ENCODE measurements around the gene FAM227B. TPM values are rescaled to one million over a fixed set of nuclear protein-coding genes. Genes with fewer than 3 reads are reported as not detected.

The FAM227B gene
- total RNA-seq, 2 donors from 2014 or later = 2.1 to 3.8 TPM

DNA sequence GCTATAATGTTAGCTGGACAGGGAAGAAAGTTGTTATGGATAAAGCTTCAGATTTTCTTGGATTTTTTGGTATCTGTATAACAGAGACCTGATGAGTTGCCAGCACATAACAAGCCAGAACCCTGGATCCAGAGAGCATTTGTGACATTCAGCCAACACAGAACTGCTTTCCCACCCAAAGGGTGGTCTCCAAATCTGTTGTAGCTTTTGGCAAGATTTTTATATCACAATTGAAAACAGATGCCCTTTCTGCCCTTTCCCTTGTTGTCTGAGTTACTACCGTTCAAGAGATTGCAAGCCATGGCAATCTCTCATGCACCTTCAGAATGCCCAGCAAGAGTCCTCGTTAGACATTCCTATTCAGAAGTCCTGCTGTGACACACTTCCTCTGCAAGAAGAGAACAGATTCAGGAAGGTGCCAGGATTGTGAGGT, 305.2 kb downstream of the FAM227B start:
- Mint-ChIP-seq H3K36me3 (ENCODE audit: low read depth) (peaks cover 59% of the 10 kb centered on the region), H3K9me3 (no peaks in the 10 kb centered on the region), H3K27ac (no peak overlapping the region), H3K27me3 (no peaks in the 10 kb centered on the region), H3K4me3 (no peak overlapping the region), H3K4me1 (no peaks in the 10 kb centered on the region)
- no peak for ATAC-seq (replicated peaks)

DNA sequence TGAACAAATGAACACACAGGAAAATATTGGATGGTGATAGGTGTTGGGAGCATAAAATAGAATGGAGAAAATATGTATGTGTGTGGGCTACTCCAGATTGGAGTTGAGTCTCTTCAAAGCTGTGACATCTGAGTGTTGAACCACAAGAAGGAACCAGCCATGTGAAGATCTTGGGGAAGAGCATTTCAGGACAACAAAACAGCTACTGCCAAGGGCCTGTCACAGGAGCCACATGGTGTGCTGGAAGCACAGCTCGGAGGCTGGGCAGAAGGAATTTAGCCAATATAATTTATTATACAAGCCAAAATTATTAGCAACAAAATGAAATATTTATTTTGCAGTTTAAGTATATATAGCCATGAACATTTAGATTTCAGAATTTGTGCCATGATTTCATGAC, 305.9 kb downstream of the FAM227B start:
- no peak for ATAC-seq (replicated peaks)
- Mint-ChIP-seq H3K4me1 (no peaks in the 10 kb centered on the region), H3K27me3 (no peaks in the 10 kb centered on the region), H3K9me3 (no peaks in the 10 kb centered on the region), H3K27ac (no peak overlapping the region), H3K36me3 (ENCODE audit: low read depth) (peaks cover 58% of the 10 kb centered on the region), H3K4me3 (no peak overlapping the region)

DNA sequence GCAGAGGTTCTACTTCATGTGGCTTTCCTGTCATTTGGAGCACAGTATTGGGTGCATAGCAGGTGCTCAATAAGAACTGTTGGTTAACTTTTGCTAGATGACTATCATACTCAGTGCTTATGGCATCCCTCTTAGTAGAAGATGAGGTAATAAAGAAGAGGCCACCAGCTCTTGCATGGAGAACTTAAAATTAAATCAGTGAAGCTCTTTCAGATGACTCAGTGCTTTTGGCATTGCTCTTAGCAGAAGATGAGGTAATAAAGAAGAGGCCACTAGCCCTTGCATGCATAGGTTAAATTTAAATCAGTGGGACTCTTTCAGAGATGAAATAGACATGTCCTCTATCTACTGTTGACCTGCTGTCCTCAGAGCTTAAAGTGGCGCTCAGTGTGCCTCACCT, 307.0 kb downstream of the FAM227B start:
- Mint-ChIP-seq H3K36me3 (ENCODE audit: low read depth) (peaks cover 53% of the 10 kb centered on the region), H3K4me3 (no peak overlapping the region), H3K27me3 (no peaks in the 10 kb centered on the region), H3K4me1 (no peaks in the 10 kb centered on the region), H3K9me3 (no peaks in the 10 kb centered on the region), H3K27ac (no peak overlapping the region)
- ATAC-seq (replicated peaks) = peak; percentile 34

DNA sequence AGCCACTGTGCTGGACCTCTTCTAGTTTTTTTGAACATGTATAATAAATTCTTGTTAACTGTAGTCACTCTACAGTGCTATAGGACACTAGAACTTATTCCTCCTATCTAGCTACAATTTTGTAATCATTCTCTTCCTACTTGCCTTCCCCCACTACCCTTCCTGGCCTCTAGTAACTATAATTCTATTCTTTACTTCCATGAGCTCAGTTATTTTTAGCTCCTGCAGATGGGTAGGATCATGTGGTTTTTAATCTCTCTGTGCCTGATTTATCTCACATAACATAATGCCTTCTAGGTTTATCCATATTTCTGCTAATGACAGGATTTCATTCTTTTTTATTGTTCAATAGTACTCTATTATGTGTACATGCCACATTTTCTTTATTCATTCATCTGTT, 310.7 kb downstream of the FAM227B start:
- Mint-ChIP-seq H3K4me3 (no peak overlapping the region), H3K27me3 (no peaks in the 10 kb centered on the region), H3K4me1 (no peaks in the 10 kb centered on the region), H3K36me3 (ENCODE audit: low read depth) (peaks cover 66% of the 10 kb centered on the region), H3K9me3 (no peaks in the 10 kb centered on the region), H3K27ac (peak overlapping the region; percentile 7)
- no peak for ATAC-seq (replicated peaks)

DNA sequence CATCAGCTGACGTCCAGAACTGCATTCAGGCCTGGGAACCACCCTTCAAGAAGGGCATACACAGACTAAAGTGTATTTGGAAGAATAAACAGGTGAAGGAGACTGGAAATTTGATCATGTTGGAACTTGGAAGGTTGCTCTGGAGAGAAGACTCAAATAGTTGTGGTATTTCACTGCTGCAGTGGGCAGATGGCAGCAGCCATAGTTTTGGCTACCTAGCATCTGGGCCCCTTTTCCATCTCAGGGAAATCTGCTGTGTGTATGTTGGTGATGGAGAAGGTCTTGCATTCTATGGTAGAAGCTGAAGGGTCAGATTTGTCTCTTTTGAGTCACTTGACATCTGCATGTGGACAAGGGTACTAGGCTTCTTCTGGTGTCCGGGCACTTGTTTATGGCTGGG, 311.9 kb downstream of the FAM227B start:
- ATAC-seq (replicated peaks) = no peak
- no peaks in the 10 kb centered on the region for H3K4me1 Mint-ChIP-seq
- H3K27ac Mint-ChIP-seq = no peak overlapping the region
- H3K4me3 Mint-ChIP-seq = no peak overlapping the region
- H3K36me3 Mint-ChIP-seq (ENCODE audit: low read depth) = peaks cover 68% of the 10 kb centered on the region
- no peaks in the 10 kb centered on the region for H3K9me3 Mint-ChIP-seq
- no peaks in the 10 kb centered on the region for H3K27me3 Mint-ChIP-seq

DNA sequence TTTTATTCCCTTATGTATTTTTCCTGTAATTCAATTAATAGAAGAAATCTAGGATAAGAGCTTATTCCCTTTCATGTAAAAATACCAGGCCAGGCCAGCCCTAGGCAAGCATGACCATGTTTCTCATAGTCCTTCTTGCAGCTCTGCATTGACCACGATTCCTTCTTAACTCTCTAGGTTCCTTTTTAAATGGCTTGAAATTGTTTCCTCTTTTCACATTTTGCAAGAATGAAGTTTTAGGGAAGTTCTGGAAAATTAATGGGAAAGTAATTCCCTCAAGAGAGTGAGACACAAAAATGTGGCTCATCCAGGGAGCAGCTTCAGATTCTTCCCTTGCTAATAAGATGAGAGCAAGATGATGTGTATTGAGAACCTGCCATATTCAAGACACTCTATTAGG, 314.1 kb downstream of the FAM227B start:
- H3K4me1 Mint-ChIP-seq = no peaks in the 10 kb centered on the region
- no peak overlapping the region for H3K27ac Mint-ChIP-seq
- ATAC-seq (replicated peaks) = no peak
- no peaks in the 10 kb centered on the region for H3K27me3 Mint-ChIP-seq
- no peak overlapping the region for H3K4me3 Mint-ChIP-seq
- H3K9me3 Mint-ChIP-seq = no peaks in the 10 kb centered on the region
- peaks cover 72% of the 10 kb centered on the region for H3K36me3 Mint-ChIP-seq (ENCODE audit: low read depth)

DNA sequence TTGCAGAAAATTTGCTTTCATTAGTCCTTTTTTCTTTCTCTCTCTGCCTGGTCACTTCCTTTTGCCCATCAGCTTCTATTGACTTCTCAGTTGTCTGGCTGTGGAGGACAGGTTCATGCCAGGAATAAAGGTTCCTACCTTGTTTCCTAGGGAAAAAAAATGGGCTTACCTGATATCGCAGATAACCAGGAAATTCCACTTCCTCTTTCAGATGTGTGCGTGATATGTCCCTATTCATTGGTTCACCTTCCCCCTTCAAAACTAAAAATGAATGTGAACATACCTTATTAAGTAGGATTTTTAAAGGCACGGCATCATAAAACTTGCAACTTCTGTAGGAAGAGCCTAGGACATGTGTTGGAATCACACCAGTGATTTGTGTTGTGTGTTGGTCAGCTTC, 317.6 kb downstream of the FAM227B start:
- ATAC-seq (replicated peaks) = no peak
- H3K27ac Mint-ChIP-seq = peak overlapping the region; percentile 53
- peaks cover 15% of the 10 kb centered on the region for H3K4me1 Mint-ChIP-seq

DNA sequence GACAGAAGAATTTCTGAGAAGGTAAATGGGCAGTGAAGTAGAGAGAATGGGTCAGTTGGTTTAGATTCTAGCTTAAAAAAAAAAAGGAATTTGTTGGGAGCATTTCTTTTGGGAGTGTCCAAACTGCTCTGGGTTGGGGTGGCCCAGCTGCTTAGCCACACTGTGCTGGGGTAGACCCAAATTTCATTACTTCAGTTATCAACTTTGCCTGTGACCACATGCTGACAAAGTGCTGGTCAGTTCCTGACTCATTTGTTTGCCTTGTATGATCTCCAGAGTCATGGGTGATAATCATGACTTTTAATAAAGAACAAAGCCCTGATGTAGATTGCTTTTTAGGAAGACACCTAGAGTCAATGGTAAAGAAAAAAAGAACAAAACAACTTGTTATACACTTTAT, 319.1 kb downstream of the FAM227B start:
- H3K27ac Mint-ChIP-seq = no peak overlapping the region

More for the DNA sequence above, 317.6 kb downstream of the FAM227B start:
- no peaks in the 10 kb centered on the region for H3K27me3 Mint-ChIP-seq
- H3K36me3 Mint-ChIP-seq (ENCODE audit: low read depth) = peaks cover 76% of the 10 kb centered on the region
- no peak overlapping the region for H3K4me3 Mint-ChIP-seq
- H3K9me3 Mint-ChIP-seq = no peaks in the 10 kb centered on the region

DNA sequence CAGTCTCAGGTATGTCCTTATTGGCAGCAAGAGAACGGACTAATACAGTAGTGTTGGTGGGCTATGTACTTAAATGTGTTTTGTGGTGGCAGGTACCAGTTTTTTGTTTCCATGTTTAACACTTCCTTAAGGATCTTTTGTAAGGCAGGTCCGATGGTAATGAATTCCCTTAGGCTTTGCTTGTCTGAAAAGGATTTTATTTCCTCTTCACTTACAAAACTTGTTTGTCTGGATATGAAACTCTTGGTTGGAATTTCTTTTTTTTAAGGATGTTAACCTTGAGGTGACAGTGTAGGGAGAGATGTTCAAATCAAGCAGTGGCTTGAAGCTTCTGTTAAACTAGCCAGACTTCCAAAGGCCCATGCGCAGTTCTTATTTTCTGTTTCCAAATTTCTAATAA, 319.8 kb downstream of the FAM227B start:
- ATAC-seq (replicated peaks) = no peak
- Mint-ChIP-seq H3K9me3 (peaks cover 4% of the 10 kb centered on the region), H3K4me3 (no peak overlapping the region), H3K4me1 (peaks cover 15% of the 10 kb centered on the region), H3K27ac (no peak overlapping the region), H3K27me3 (no peaks in the 10 kb centered on the region), H3K36me3 (ENCODE audit: low read depth) (peaks cover 80% of the 10 kb centered on the region)

More for the DNA sequence above, 319.1 kb downstream of the FAM227B start:
- Mint-ChIP-seq H3K9me3 (peaks cover 4% of the 10 kb centered on the region), H3K27me3 (no peaks in the 10 kb centered on the region), H3K36me3 (ENCODE audit: low read depth) (peaks cover 80% of the 10 kb centered on the region), H3K4me3 (no peak overlapping the region), H3K4me1 (peaks cover 15% of the 10 kb centered on the region)
- no peak for ATAC-seq (replicated peaks)

DNA sequence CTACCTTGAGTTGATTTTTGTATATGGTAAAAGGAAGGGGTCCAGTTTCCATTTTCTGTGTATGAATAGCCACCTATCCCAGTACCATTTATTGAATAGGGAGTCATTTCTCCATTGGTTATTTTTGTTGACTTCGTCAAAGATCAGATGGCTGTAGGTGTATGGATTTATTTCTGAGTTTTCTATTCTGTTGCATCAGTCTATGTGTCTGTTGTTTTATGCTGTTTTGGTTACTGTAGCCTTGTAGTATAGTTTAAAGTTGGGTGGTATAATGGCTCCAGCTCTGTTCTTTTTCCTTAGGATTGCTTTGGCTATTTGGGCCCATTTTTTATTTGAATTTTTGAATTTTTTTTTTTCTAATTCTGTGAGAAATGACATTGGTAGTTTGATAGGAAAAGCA, 323.0 kb downstream of the FAM227B start:
- no peak overlapping the region for H3K4me3 Mint-ChIP-seq
- peaks cover 83% of the 10 kb centered on the region for H3K36me3 Mint-ChIP-seq (ENCODE audit: low read depth)
- peaks cover 4% of the 10 kb centered on the region for H3K9me3 Mint-ChIP-seq
- no peak overlapping the region for H3K27ac Mint-ChIP-seq
- peaks cover 15% of the 10 kb centered on the region for H3K4me1 Mint-ChIP-seq
- no peak for ATAC-seq (replicated peaks)
- H3K27me3 Mint-ChIP-seq = no peaks in the 10 kb centered on the region

DNA sequence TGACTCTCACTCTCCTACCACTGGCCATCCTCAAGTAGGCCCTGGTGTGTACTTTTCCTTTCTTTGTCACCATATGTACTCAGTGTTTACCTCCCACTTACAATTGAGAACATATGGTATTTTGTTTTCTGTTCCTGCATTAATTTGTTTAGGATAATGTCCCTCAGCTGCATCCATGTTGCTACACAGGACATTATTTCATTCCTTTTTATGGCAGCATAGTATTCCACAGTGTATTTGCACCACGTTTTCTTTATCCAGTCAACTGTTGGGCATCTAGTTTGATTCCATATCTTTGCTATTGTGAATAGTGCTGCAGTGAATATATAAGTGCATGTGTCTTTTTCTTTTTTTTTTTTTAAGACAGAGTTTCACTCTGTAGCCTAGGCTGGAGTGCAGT, 324.4 kb downstream of the FAM227B start:
- peaks cover 13% of the 10 kb centered on the region for H3K4me1 Mint-ChIP-seq
- no peak for ATAC-seq (replicated peaks)
- H3K36me3 Mint-ChIP-seq (ENCODE audit: low read depth) = peaks cover 94% of the 10 kb centered on the region
- H3K4me3 Mint-ChIP-seq = no peak overlapping the region
- no peak overlapping the region for H3K27ac Mint-ChIP-seq
- no peaks in the 10 kb centered on the region for H3K27me3 Mint-ChIP-seq
- H3K9me3 Mint-ChIP-seq = peaks cover 4% of the 10 kb centered on the region

DNA sequence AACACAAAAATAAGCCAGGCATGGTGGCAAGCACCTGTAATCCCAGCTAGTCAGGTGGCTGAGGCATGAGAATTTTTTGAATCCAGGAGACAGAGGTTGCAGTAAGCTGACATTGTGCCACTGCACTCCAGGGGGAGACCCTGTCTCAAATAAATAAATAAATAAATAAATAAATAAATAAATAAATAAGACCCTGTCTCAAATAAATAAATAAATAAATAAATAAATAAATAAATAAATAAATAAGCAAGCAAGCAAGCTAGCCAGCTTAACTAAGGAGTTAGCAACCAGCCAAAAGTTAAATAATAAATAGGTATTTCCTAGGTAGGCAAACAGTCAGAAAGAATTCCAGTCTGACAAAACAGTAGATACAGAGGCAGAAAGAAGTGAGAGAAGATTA, 326.7 kb downstream of the FAM227B start:
- Mint-ChIP-seq H3K9me3 (peaks cover 4% of the 10 kb centered on the region), H3K4me1 (peaks cover 6% of the 10 kb centered on the region), H3K27ac (no peak overlapping the region), H3K4me3 (no peak overlapping the region), H3K27me3 (no peaks in the 10 kb centered on the region), H3K36me3 (ENCODE audit: low read depth) (peaks cover 85% of the 10 kb centered on the region)
- no peak for ATAC-seq (replicated peaks)

DNA sequence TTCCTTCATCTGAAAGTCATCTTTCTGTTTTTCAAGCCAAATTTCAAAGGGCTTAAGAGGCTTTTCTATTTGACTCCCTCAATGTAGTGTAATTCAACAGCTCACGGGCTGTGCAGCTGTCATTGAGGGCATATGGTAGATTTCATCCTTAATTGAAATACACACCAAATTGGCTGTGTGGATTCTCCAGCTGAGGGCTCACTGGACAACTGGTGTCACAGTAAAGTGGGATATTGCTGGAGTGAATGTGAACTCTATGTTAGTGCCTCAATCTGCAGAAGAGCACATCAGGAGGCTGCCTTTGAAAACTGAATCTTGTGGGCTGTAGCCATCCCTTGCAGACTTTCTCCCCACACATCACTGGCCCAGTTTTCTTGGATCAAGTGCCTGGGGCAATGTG, 330.4 kb downstream of the FAM227B start:
- no peak overlapping the region for H3K27ac Mint-ChIP-seq
- H3K4me3 Mint-ChIP-seq = no peak overlapping the region
- peaks cover 20% of the 10 kb centered on the region for H3K4me1 Mint-ChIP-seq
- no peaks in the 10 kb centered on the region for H3K27me3 Mint-ChIP-seq
- H3K9me3 Mint-ChIP-seq = no peaks in the 10 kb centered on the region
- ATAC-seq (replicated peaks) = no peak
- peaks cover 90% of the 10 kb centered on the region for H3K36me3 Mint-ChIP-seq (ENCODE audit: low read depth)

DNA sequence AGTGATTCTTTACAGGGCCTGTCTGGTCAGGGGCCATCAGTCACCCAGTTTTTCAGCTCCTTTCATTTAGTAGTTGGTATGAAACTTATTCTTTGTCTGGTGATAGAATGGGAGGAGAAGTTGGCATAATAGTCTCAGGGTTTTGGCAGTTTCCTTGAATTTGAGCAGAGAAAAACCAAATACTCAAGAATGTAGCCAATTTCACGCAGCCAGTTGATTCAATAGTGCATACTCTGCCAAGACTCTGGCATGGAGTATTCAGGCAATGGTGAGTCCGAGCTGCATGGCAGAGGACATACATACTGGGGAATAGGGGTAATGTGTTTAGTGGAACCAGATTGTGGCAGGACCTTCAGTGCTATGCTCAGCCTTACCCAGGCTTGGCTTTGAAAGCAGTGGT, 332.2 kb downstream of the FAM227B start:
- peaks cover 89% of the 10 kb centered on the region for H3K36me3 Mint-ChIP-seq (ENCODE audit: low read depth)

DNA sequence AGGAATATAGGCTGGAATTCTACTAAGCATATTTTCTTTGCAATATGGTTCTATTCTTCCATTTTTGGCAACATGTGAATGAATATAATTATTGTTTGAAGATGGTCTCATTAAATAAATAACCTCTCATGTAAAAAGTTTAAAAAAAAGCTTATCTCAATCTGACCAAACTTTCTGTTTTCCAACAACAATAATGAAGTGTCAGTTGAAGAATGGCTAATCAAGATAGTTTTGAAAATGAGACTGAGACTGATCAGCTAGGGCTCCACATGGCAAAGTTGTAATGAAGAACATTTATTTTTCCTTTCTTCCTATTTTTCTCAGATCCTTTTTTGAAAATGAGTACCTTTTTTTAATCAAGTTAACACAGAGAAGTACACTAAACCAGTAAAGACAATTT, 333.1 kb downstream of the FAM227B start:
- Mint-ChIP-seq H3K9me3 (no peaks in the 10 kb centered on the region), H3K36me3 (ENCODE audit: low read depth) (peaks cover 89% of the 10 kb centered on the region), H3K4me1 (peaks cover 20% of the 10 kb centered on the region), H3K27me3 (no peaks in the 10 kb centered on the region), H3K27ac (peak overlapping the region; percentile 31), H3K4me3 (no peak overlapping the region)
- no peak for ATAC-seq (replicated peaks)

More for the DNA sequence above, 332.2 kb downstream of the FAM227B start:
- Mint-ChIP-seq H3K27me3 (no peaks in the 10 kb centered on the region), H3K27ac (peak overlapping the region; percentile 31), H3K9me3 (no peaks in the 10 kb centered on the region), H3K4me1 (peaks cover 20% of the 10 kb centered on the region), H3K4me3 (no peak overlapping the region)
- ATAC-seq (replicated peaks) = no peak

Data from activated T-helper 17 cell treated with anti-CD3 and anti-CD28 coated beads, Interleukin-2, amount 50 U/mL, for 72 hours (primary cell).